ENCODE data around the gene CCDC69. TPM values are rescaled to one million over a fixed set of nuclear protein-coding genes. Genes with fewer than 3 reads are reported as not detected.
A peak's percentile ranks its signal among the peaks of the same experiment; 100 is the strongest.

Gene CCDC69
- total RNA-seq, 1 donor from 2014 or later = 79.0 TPM

DNA sequence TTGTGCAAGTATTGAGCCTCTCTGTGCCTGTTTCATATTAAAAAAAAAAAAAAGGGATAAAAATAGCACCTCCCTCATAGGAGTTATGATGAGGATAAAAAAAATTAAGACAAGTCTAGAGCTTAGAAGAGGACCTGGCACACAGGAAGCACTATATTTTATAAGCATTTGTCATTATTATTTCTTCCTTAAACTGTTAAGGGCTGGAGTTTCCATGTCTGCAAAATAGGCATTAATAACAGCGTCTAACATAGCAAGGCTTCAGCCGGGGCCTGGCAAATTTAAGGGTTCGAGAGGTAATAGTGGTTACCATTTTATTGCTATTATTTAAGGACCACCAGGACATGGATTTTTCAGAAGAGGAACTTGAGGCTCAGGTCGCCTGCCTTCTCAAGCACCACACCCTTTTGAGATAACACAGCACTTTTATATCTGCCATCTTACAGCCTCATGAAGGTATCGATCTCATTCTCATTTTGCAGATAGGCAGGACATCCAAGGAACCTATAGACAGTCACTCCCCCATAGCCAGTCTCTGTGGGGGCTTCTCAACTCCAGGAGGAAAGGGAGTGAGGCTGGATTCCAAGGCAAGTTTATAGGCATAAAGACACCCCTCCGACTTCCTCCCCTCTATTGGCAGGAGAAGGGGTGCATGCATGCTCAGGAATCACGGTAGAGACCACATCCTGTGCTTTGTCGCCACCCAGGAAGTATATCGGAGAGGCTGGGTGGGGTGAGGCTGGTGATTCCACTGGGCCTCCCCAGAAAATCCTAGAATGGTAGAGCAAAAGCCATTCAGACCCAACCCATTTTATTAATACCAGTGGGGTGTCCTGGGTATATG lies 68.7 kb downstream of the CCDC69 start:
- intact Hi-C loops (cut with DNase I) = loop anchor here (5.0 kb wide), 1 partner anchor 33 kb away; no protein-coding TSS in a partner anchor
- no peaks in the 10 kb centered on the region for H3K27me3 ChIP-seq (ENCODE audit: low read depth)
- TF ChIP-seq, protein P1, sequence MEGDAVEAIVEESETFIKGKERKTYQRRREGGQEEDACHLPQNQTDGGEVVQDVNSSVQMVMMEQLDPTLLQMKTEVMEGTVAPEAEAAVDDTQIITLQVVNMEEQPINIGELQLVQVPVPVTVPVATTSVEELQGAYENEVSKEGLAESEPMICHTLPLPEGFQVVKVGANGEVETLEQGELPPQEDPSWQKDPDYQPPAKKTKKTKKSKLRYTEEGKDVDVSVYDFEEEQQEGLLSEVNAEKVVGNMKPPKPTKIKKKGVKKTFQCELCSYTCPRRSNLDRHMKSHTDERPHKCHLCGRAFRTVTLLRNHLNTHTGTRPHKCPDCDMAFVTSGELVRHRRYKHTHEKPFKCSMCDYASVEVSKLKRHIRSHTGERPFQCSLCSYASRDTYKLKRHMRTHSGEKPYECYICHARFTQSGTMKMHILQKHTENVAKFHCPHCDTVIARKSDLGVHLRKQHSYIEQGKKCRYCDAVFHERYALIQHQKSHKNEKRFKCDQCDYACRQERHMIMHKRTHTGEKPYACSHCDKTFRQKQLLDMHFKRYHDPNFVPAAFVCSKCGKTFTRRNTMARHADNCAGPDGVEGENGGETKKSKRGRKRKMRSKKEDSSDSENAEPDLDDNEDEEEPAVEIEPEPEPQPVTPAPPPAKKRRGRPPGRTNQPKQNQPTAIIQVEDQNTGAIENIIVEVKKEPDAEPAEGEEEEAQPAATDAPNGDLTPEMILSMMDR (IDR thresholded peaks at IDR 0.05) = no peak
- DNase-seq (no peak), ATAC-seq (no peak)
- H3K36me3 ChIP-seq = no peaks in the 10 kb centered on the region
- H3K27ac ChIP-seq = peak overlapping the region; percentile 84
- no peaks in the 10 kb centered on the region for H3K9me3 ChIP-seq
- peaks cover 65% of the 10 kb centered on the region for H3K4me1 ChIP-seq
- H3K4me3 ChIP-seq = peak overlapping the region; percentile 63

DNA sequence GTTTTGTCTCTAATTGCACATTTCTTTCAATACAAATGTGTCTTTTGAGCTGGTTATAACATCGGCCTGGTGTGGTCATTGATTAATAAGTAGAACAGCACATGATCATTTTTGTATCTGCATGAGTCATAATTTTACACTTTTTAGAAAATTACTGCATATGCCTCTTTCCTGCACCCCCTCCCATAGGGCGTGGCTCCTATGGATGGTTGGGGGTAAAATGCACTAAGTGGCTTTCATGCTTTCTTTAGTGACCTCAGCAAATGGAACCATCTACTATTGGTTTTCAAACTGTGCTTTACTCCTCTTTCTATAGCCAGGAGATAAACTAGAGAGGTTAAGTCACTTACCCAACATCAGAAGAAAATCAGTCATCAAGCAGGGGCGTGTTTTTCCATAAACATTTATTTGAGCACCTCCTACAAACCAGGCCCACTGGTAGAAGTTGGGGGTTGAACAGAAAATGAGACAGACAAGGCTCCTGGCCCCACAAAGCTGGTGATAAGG lies 70.1 kb downstream of the CCDC69 start:
- intact Hi-C loops (cut with DNase I) = no loop called here
- no peaks in the 10 kb centered on the region for H3K27me3 ChIP-seq (ENCODE audit: low read depth)
- H3K9me3 ChIP-seq = no peaks in the 10 kb centered on the region
- TF ChIP-seq, protein P1 (IDR thresholded peaks at IDR 0.05) = no peak
- no peaks in the 10 kb centered on the region for H3K36me3 ChIP-seq
- ATAC-seq = no peak
- no peak overlapping the region for H3K4me3 ChIP-seq
- peaks cover 76% of the 10 kb centered on the region for H3K4me1 ChIP-seq
- DNase-seq = no peak
- no peak overlapping the region for H3K27ac ChIP-seq

DNA sequence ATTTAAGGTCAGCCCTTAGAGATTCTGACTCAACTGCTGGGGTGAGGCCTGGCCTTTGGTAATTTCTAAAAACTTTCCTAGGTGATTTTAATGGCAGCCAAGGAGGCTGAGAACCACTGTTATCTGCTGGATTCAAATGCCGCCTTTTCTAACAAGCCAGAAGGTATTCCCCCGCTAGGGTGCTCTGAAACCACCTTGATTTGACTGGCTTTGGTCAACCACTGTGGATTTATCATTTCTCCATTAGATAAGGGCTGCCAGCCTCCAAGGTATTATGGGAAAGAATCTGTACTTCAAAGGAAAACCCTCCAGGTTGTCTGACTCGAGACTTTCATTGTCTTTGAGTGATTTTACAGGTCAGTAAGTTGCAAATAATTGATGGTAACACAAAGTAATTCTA lies 70.6 kb downstream of the CCDC69 start:
- intact Hi-C loops (cut with DNase I) = no loop called here
- no peak for DNase-seq
- no peak overlapping the region for H3K4me3 ChIP-seq
- H3K27ac ChIP-seq = no peak overlapping the region
- no peaks in the 10 kb centered on the region for H3K36me3 ChIP-seq
- no peak for ATAC-seq
- H3K9me3 ChIP-seq = no peaks in the 10 kb centered on the region
- TF ChIP-seq, protein P1 (IDR thresholded peaks at IDR 0.05) = no peak
- H3K4me1 ChIP-seq = peaks cover 79% of the 10 kb centered on the region
- no peaks in the 10 kb centered on the region for H3K27me3 ChIP-seq (ENCODE audit: low read depth)

DNA sequence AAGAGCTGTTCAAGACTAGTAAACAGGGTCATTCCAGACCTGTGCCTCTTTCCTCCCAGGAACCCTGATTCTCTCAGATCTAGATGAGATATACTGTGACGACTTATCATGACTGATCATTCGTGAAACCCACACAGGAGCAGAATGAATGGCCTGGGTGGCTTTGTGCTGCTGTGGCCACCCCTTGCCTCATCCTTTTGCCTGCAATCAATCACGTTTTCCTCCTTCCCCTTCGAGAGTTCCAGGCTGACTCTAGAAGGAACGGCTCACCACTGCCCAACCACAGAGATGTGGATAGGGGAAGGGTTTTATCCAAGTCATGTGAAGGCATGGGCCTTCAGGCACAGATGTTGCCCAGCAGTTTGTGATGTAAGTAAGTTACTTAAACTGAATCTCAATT lies 72.1 kb downstream of the CCDC69 start:
- ATAC-seq = peak; percentile 57 to 72
- TF ChIP-seq, protein P1 (IDR thresholded peaks at IDR 0.05) = no peak
- peaks cover 7% of the 10 kb centered on the region for H3K36me3 ChIP-seq
- H3K9me3 ChIP-seq = no peaks in the 10 kb centered on the region
- peak; percentile 71 for DNase-seq
- intact Hi-C loops (cut with DNase I) = no loop called here
- H3K4me3 ChIP-seq = no peak overlapping the region
- H3K4me1 ChIP-seq = peaks cover 79% of the 10 kb centered on the region
- H3K27me3 ChIP-seq (ENCODE audit: low read depth) = no peaks in the 10 kb centered on the region
- H3K27ac ChIP-seq = peak overlapping the region; percentile 60

DNA sequence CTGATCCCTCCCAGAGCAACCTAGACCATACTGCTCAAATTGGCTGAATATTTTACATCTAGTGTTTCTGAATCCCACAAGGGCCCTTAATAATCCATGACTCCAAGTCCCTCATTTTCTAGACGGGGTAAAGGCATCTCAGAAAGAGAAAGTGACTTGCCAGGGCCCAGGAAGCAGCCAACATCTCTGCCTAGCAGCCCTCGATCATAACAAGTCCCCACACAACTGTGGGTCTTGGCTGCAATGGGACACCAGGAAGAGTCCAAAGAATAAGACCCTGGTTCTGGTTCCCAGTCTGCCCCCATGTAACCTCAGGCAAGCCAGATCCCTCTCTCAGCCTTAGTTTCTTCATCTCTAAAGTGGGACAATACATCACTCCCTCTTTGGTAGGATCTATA lies 72.6 kb downstream of the CCDC69 start:
- no peak overlapping the region for H3K4me3 ChIP-seq

More for the DNA sequence above, 72.6 kb downstream of the CCDC69 start:
- H3K27me3 ChIP-seq (ENCODE audit: low read depth) = no peaks in the 10 kb centered on the region
- TF ChIP-seq, protein P1 (IDR thresholded peaks at IDR 0.05) = no peak
- no peaks in the 10 kb centered on the region for H3K9me3 ChIP-seq
- intact Hi-C loops (cut with DNase I) = no loop called here
- no peak for ATAC-seq
- peak overlapping the region; percentile 60 for H3K27ac ChIP-seq
- peaks cover 11% of the 10 kb centered on the region for H3K36me3 ChIP-seq
- DNase-seq = no peak
- H3K4me1 ChIP-seq = peaks cover 80% of the 10 kb centered on the region
